H9 (cell line): ENCODE measurements around the gene BHLHE23. TPM values are rescaled to one million over a fixed set of nuclear protein-coding genes. Genes with fewer than 3 reads are reported as not detected.

ENCODE experiments used
- DNase-seq: peaks from one replicate; pipeline ENCODE4 v3.0.0-alpha.2; 2017
- H2AFZ ChIP-seq: one replicate; pipeline ENCODE4 v1.6.1; 2013; ENCODE audit warnings: mild to moderate bottlenecking, low read length, control low read depth, moderate library complexity
- H2AK5ac ChIP-seq: 2 replicates; pipeline ENCODE4 v1.6.1; 2013; ENCODE audit warnings: low read length, control low read depth, mixed read lengths; ENCODE audit not compliant: insufficient read length
- H2BK120ac ChIP-seq: one replicate; pipeline ENCODE4 v1.6.1; 2013; ENCODE audit warnings: low read depth, mild to moderate bottlenecking, low read length, control low read depth, inconsistent platforms; ENCODE audit not compliant: poor library complexity, severe bottlenecking
- H2BK12ac ChIP-seq: 2 replicates; pipeline ENCODE4 v1.6.1; 2013; ENCODE audit warnings: low read length, control low read depth, mixed read lengths, low read depth; ENCODE audit not compliant: insufficient read length
- H2BK15ac ChIP-seq: 2 replicates; pipeline ENCODE4 v1.6.1; 2013; ENCODE audit warnings: low read depth, low read length, control low read depth
- H2BK20ac ChIP-seq: one replicate; pipeline ENCODE4 v1.6.1; 2013; ENCODE audit warnings: low read depth, mild to moderate bottlenecking, low read length, control low read depth, inconsistent platforms; ENCODE audit not compliant: poor library complexity, severe bottlenecking
- H2BK5ac ChIP-seq: 2 replicates; pipeline ENCODE4 v1.6.1; 2013; ENCODE audit warnings: low read length, control low read depth, mixed read lengths; ENCODE audit not compliant: insufficient read length
- H3K14ac ChIP-seq: 2 replicates; pipeline ENCODE4 v1.6.1; 2013; ENCODE audit warnings: low read length, control low read depth; ENCODE audit not compliant: insufficient read depth
- H3K18ac ChIP-seq: 2 replicates; pipeline ENCODE4 v1.6.1; 2013; ENCODE audit warnings: low read depth, mild to moderate bottlenecking, mixed read lengths, low read length, control low read depth; ENCODE audit not compliant: insufficient read length
- H3K23ac ChIP-seq: 2 replicates; pipeline ENCODE4 v1.6.1; 2013; ENCODE audit warnings: low read length, control low read depth, mixed read lengths, low read depth; ENCODE audit not compliant: insufficient read length
- H3K23me2 ChIP-seq: 2 replicates; pipeline ENCODE4 v1.6.1; 2013; ENCODE audit warnings: low read depth, mild to moderate bottlenecking, mixed read lengths, low read length, control low read depth; ENCODE audit not compliant: insufficient read length, poor library complexity, severe bottlenecking
- H3K27ac ChIP-seq: 2 replicates; pipeline ENCODE4 v1.5.1; 2013; ENCODE audit warnings: low read length, control low read depth, mixed read lengths, low read depth; ENCODE audit not compliant: insufficient read length
- H3K27me3 ChIP-seq: 2 replicates; pipeline ENCODE4 v1.6.1; 2013; ENCODE audit warnings: low read length, control low read depth, inconsistent platforms; ENCODE audit not compliant: insufficient read depth
- H3K4ac ChIP-seq: 2 replicates; pipeline ENCODE4 v1.6.1; 2013; ENCODE audit warnings: low read depth, mild to moderate bottlenecking, control low read depth, inconsistent platforms, low read length, moderate library complexity
- H3K4me1 ChIP-seq: 2 replicates; pipeline ENCODE4 v1.6.1; 2013; ENCODE audit warnings: low read length, control low read depth, inconsistent platforms; ENCODE audit not compliant: insufficient read depth
- H3K4me2 ChIP-seq: 2 replicates; pipeline ENCODE4 v1.6.1; 2013; ENCODE audit warnings: low read length, control low read depth, mixed read lengths; ENCODE audit not compliant: insufficient read length, insufficient read depth
- H3K56ac ChIP-seq: 2 replicates; pipeline ENCODE4 v1.6.1; 2013; ENCODE audit warnings: low read depth, mild to moderate bottlenecking, mixed read lengths, low read length, control low read depth; ENCODE audit not compliant: insufficient read length
- H3K79me1 ChIP-seq: 2 replicates; pipeline ENCODE4 v1.6.1; 2013; ENCODE audit warnings: low read depth, mild to moderate bottlenecking, moderate library complexity, low read length, control low read depth, inconsistent platforms; ENCODE audit not compliant: insufficient read depth, poor library complexity, severe bottlenecking
- H3K79me2 ChIP-seq: 2 replicates; pipeline ENCODE4 v1.6.1; 2013; ENCODE audit warnings: low read length, control low read depth, inconsistent platforms; ENCODE audit not compliant: insufficient read depth
- H3K9ac ChIP-seq: 2 replicates; pipeline ENCODE4 v1.6.1; 2013; ENCODE audit warnings: low read length, control low read depth, mixed read lengths; ENCODE audit not compliant: insufficient read length; ENCODE audit errors: extremely low read depth
- H3K9me3 ChIP-seq: one replicate; pipeline ENCODE4 v1.6.1; 2013; ENCODE audit warnings: low read depth, low read length, inconsistent platforms; ENCODE audit not compliant: control insufficient read depth
- H3T11ph ChIP-seq: one replicate; pipeline ENCODE4 v1.6.1; 2013; ENCODE audit warnings: mild to moderate bottlenecking, low read length, control low read depth, inconsistent platforms
- H4K20me1 ChIP-seq: one replicate; pipeline ENCODE4 v1.6.1; 2013; ENCODE audit not compliant: control insufficient read depth, insufficient read length, insufficient read depth
- H4K5ac ChIP-seq: 2 replicates; pipeline ENCODE4 v1.6.1; 2013; ENCODE audit warnings: low read depth, mild to moderate bottlenecking, mixed read lengths, low read length, control low read depth; ENCODE audit not compliant: insufficient read length
- H4K8ac ChIP-seq: replicated peaks from 2 replicates; pipeline ENCODE4 v1.6.1; 2013; ENCODE audit warnings: low read length, control low read depth, mixed read lengths, low read depth; ENCODE audit not compliant: insufficient read length
- H4K91ac ChIP-seq: 2 replicates; pipeline ENCODE4 v1.6.1; 2013; ENCODE audit warnings: low read depth, mild to moderate bottlenecking, moderate library complexity, mixed read lengths, low read length, control low read depth; ENCODE audit not compliant: insufficient read length
- H3K27ac Mint-ChIP-seq, 3 experiments: 2 replicates in 2 of 3; 3 replicates in 1 of 3; pipeline ENCODE4 v1.8.0; 2020 to 2021; ENCODE audit warnings: mixed read lengths in 3 of 3, mild to moderate bottlenecking in 1 of 3, moderate library complexity in 1 of 3
- H3K27me3 Mint-ChIP-seq: 2 replicates; pipeline ENCODE4 v1.8.0; 2021; ENCODE audit warnings: low read depth, mild to moderate bottlenecking, moderate library complexity, mixed read lengths
- H3K36me3 Mint-ChIP-seq, 3 experiments: 2 replicates in 2 of 3; 3 replicates in 1 of 3; pipeline ENCODE4 v1.8.0; 2020 to 2021; ENCODE audit warnings: low read depth in 3 of 3, mixed read lengths in 3 of 3; ENCODE audit not compliant: insufficient read depth in 1 of 3
- H3K4me1 Mint-ChIP-seq, 2 experiments: 2 replicates each; pipeline ENCODE4 v1.8.0; 2020; ENCODE audit warnings: mixed read lengths in 2 of 2
- H3K4me3 Mint-ChIP-seq, 2 experiments: 2 replicates in 1 of 2; 3 replicates in 1 of 2; pipeline ENCODE4 v1.8.0; 2020 to 2021; ENCODE audit warnings: mild to moderate bottlenecking in 2 of 2, mixed read lengths in 2 of 2, moderate library complexity in 1 of 2
- H3K9me3 Mint-ChIP-seq, 2 experiments: 2 replicates in 1 of 2; 3 replicates in 1 of 2; pipeline ENCODE4 v1.8.0; 2020; ENCODE audit warnings: mild to moderate bottlenecking in 2 of 2, mixed read lengths in 2 of 2, moderate library complexity in 1 of 2
- CTCF ChIP-seq: fragments of 200-600 bp; sonication (generic); conservative IDR thresholded peaks from 3 replicates; pipeline ENCODE4 v1.8.0; 2021; ENCODE audit warnings: antibody characterized with exemption, mild to moderate bottlenecking
- WGBS: extraction: QIAGEN DNeasy Blood & Tissue Kit; methylation state at CpG from one replicate; pipeline ENCODE4 v1.1.7; 2013; ENCODE audit warnings: missing lambda C conversion rate, low lambda C conversion rate, mixed read lengths; ENCODE audit not compliant: insufficient read length; ENCODE audit errors: extremely low coverage; 5-methylcytosine and 5-hydroxymethylcytosine counted together
- total RNA-seq: library from RNA; stranded (reverse); gene quantifications from 2 replicates; pipeline ENCODE4 v1.2.1, GENCODE V29; 2021

Gene BHLHE23
- total RNA-seq, 1 experiment from 2014 or later: 0.35 TPM

GRCh38 chr20:62980380-62980960 is 26.3 kb downstream of the BHLHE23 start:
- WGBS: no CpG with 5 or more reads among the region's 19 CpGs

More at GRCh38 chr20:62980380-62980960, 26.3 kb downstream of the BHLHE23 start:
- Histone ChIP-seq H3K14ac (no peak overlapping the region), H3T11ph (no peak overlapping the region), H2BK5ac (no peak overlapping the region), H3K23me2 (no peaks in the 10 kb centered on the region), H3K4ac (no peak overlapping the region), H2BK12ac (no peak overlapping the region), H3K27ac (no peak overlapping the region), H4K5ac (no peak overlapping the region), H3K4me1 (no peaks in the 10 kb centered on the region), H4K8ac (no peak overlapping the region), H3K18ac (no peak overlapping the region), H2BK15ac (no peak overlapping the region), H3K9ac (no peak overlapping the region), H3K79me2 (no peaks in the 10 kb centered on the region), H4K20me1 (no peaks in the 10 kb centered on the region), H2BK120ac (no peak overlapping the region), H3K56ac (no peak overlapping the region), H2AK5ac (no peak overlapping the region), H4K91ac (no peak overlapping the region), H2AFZ (no peak overlapping the region), H2BK20ac (no peak overlapping the region), H3K4me2 (no peak overlapping the region), H3K27me3 (no peaks in the 10 kb centered on the region), H3K23ac (no peak overlapping the region), H3K9me3 (no peaks in the 10 kb centered on the region), H3K79me1 (no peaks in the 10 kb centered on the region)
- Mint-ChIP-seq H3K27me3 (peaks cover 25% of the 10 kb centered on the region), H3K4me3 (no peak overlapping the region), H3K4me1 (peaks cover 15 to 57% of the 10 kb centered on the region in 2 experiments; a peak in 3 of 4 replicates), H3K36me3 (no peaks in the 10 kb centered on the region), H3K9me3 (no peaks in the 10 kb centered on the region), H3K27ac (no peak overlapping the region)
- DNase-seq: no peak
- no peak for TF ChIP-seq CTCF
